Measurements from ENCODE around the gene VIPR1. TPM values are rescaled to one million over a fixed set of nuclear protein-coding genes. Genes with fewer than 3 reads are reported as not detected.

The VIPR1 gene
- total RNA-seq, 1 experiment from 2014 or later: 0.28 TPM

DNA sequence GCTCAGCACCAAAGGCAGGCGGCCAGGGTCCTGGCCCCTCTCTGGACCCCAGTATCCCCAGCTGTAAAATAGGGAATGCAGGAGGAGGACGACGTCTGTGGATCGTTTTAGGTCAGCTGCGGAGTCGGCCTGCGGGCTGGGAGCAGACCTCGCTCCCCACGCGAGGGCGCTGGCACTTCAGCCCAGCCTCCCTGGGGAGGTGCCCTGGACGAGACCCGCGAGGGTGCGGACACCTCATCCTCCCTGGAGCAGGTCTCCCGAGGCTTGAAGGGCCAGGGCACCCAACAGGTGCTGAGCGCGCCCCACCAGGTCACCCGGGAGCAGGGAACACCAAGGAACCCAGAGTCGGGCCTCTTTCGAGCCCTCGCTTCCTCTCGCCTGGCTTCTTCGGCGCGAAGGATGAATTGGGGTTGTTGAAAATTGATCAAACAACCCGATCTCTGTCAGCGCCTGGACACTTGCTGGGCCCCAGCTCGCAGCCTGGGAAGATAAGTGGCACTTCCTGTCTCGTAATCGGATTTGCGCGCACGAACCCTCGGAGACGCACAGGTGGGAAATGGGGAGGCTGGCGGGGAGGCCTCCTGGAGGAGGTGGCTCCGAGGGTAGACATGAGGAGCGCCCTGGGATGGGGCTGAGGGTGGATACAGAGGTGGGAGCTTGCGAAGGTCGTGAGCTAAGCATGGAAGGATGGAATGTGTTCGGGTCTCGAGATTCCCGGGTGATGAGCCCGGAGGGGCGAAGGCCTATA is 588 bp upstream of the VIPR1 start:
- DNase-seq (ENCODE audit: unreplicated experiment): peak; percentile 38
- peak; percentile 50 for TF ChIP-seq CTCF (IDR thresholded peaks at IDR 0.05; ENCODE audit: unreplicated experiment)
- intact Hi-C loops (cut with micrococcal nuclease): loop anchor here (1.0 to 5.0 kb wide), 3 partner anchors 38 to 380 kb away; no protein-coding TSS in a partner anchor
- H3K36me3 Mint-ChIP-seq (ENCODE audit: insufficient read depth, unreplicated experiment): no peaks in the 10 kb centered on the region
- BruUV-seq (replicated peaks): no TSS peak
- H3K9me3 Mint-ChIP-seq (ENCODE audit: unreplicated experiment): no peaks in the 10 kb centered on the region
- H3K27me3 Mint-ChIP-seq (ENCODE audit: insufficient read depth, unreplicated experiment): peaks cover 23% of the 10 kb centered on the region
- H3K4me1 Mint-ChIP-seq (ENCODE audit: insufficient read depth, unreplicated experiment): peaks cover 17% of the 10 kb centered on the region
- H3K27ac Mint-ChIP-seq (ENCODE audit: low read depth, unreplicated experiment): peak overlapping the region; percentile 5
- peak overlapping the region; percentile 72 for H3K4me3 Mint-ChIP-seq (ENCODE audit: unreplicated experiment)
- CTCF ChIA-PET: interaction anchor here (0.7 to 2.4 kb wide), 12 partner anchors 10 to 272 kb away, joined by 3 to 6 read pairs (median 3); no protein-coding TSS in a partner anchor
- POLR2A ChIA-PET: interaction anchor here (0.8 to 1.5 kb wide), 4 partner anchors 11 to 239 kb away, joined by 3 to 5 read pairs (median 4); no protein-coding TSS in a partner anchor

DNA sequence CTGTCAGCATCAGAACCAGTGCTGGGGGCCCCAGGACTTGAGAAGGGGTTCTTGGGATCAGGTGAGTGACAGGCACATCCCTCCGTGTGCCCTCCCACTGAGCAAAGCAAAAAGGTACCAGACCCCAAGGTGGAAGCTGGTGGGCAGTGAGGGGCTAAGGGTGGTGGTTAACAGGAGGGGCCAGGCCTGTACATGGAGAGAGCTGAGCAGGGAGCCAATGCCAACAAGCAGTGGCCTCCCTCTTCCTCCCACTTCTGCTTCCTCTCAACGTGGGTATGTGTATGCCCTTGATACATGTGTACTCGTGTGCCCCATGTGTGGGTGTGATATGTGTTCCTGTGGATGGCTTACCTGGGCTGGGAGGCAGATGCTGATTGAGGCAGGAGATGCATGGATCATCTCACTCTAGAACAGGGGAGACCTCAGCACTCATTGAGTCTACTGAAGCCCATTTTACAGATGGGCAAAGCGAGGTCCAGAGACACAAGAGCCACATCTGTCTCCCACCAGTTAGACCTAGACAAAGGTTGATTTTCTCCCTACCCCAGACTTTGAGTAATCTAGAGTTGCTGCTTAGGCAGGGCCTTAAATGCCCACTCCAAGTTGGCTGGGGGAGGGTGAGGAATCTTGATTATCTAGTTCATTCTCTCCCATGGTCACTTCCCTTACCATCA is 945 bp downstream of the VIPR1 start:
- H3K27ac Mint-ChIP-seq (ENCODE audit: low read depth, unreplicated experiment): no peak overlapping the region
- peaks cover 6% of the 10 kb centered on the region for H3K4me1 Mint-ChIP-seq (ENCODE audit: insufficient read depth, unreplicated experiment)
- POLR2A ChIA-PET: no interaction called here
- no peak for TF ChIP-seq CTCF (IDR thresholded peaks at IDR 0.05; ENCODE audit: unreplicated experiment)
- H3K27me3 Mint-ChIP-seq (ENCODE audit: insufficient read depth, unreplicated experiment): peaks cover 26% of the 10 kb centered on the region
- intact Hi-C loops (cut with micrococcal nuclease): loop anchor here (5.0 kb wide), 1 partner anchor 379 kb away; no protein-coding TSS in a partner anchor
- no peak for DNase-seq (ENCODE audit: unreplicated experiment)
- CTCF ChIA-PET: no interaction called here
- H3K9me3 Mint-ChIP-seq (ENCODE audit: unreplicated experiment): no peaks in the 10 kb centered on the region
- no peak overlapping the region for H3K4me3 Mint-ChIP-seq (ENCODE audit: unreplicated experiment)
- H3K36me3 Mint-ChIP-seq (ENCODE audit: insufficient read depth, unreplicated experiment): no peaks in the 10 kb centered on the region
- no TSS peak for BruUV-seq (replicated peaks)

- Mint-ChIP-seq H3K9me3 (ENCODE audit: unreplicated experiment) (no peaks in the 10 kb centered on the region), H3K4me3 (ENCODE audit: unreplicated experiment) (no peak overlapping the region), H3K36me3 (ENCODE audit: insufficient read depth, unreplicated experiment) (no peaks in the 10 kb centered on the region), H3K27ac (ENCODE audit: low read depth, unreplicated experiment) (no peak overlapping the region), H3K27me3 (ENCODE audit: insufficient read depth, unreplicated experiment) (peaks cover 31% of the 10 kb centered on the region), H3K4me1 (ENCODE audit: insufficient read depth, unreplicated experiment) (peaks cover 6% of the 10 kb centered on the region)
- ChIA-PET CTCF (no interaction called here), POLR2A (no interaction called here)
- intact Hi-C loops (cut with micrococcal nuclease): loop anchor here (5.0 kb wide), 1 partner anchor 378 kb away; no protein-coding TSS in a partner anchor
- BruUV-seq (replicated peaks): no TSS peak
- TF ChIP-seq CTCF (IDR thresholded peaks at IDR 0.05; ENCODE audit: unreplicated experiment): no peak
- no peak for DNase-seq (ENCODE audit: unreplicated experiment)
These were observed 1.5 kb downstream of the VIPR1 start for GRCh38 chr3:42503957-42504333.

Data from MCF 10A (cell line).